Lung microvascular endothelial cell (primary cell): ENCODE measurements around the gene TREML4. TPM values are rescaled to one million over a fixed set of nuclear protein-coding genes. Genes with fewer than 3 reads are reported as not detected.
"Not testable (repeated sequence)": the region's sequence is repeated elsewhere in the genome, so short reads cannot be mapped to it uniquely, and the experiment has no call there.

Experiments
- DNase-seq, 2 donors: peaks; one replicate each; pipeline versions ENCODE4 v3.0.0 to v3.0.0-alpha.2; 2010; ENCODE audit warnings: low read depth in 2 of 2
- total RNA-seq: library from RNA; depleted of rRNA; stranded (reverse); fragments of >200 nt; gene quantifications from 2 replicates; pipeline ENCODE4 v1.2.1, GENCODE V29; 2014

Gene TREML4
- total RNA-seq, 1 donor from 2014 or later: not detected

GRCh38 chr6:41204156-41204555 lies 24.0 kb upstream of the TREML4 start:
- no peak for DNase-seq

GRCh38 chr6:41208439-41209106 lies 19.6 kb upstream of the TREML4 start:
- no peak for DNase-seq

GRCh38 chr6:41209547-41210320 lies 18.4 kb upstream of the TREML4 start:
- DNase-seq: no peak

- DNase-seq: no peak
Measured at GRCh38 chr6:41214559-41215238, 13.4 kb upstream of the TREML4 start.

- DNase-seq: no peak
Measured at GRCh38 chr6:41215777-41216176, 12.4 kb upstream of the TREML4 start.

- no peak for DNase-seq
Measured at GRCh38 chr6:41216616-41217015, 11.5 kb upstream of the TREML4 start.

GRCh38 chr6:41222045-41222444 lies 6.1 kb upstream of the TREML4 start:
- no peak for DNase-seq

GRCh38 chr6:41222513-41222912 lies 5.6 kb upstream of the TREML4 start:
- no peak for DNase-seq

GRCh38 chr6:41224800-41225199 lies 3.3 kb upstream of the TREML4 start:
- DNase-seq: no peak

- DNase-seq: no peak
Measured at GRCh38 chr6:41226752-41227151, 1.4 kb upstream of the TREML4 start.

- DNase-seq: no peak
Measured at GRCh38 chr6:41228616-41229015, 467 bp downstream of the TREML4 start.

- no peak for DNase-seq
Measured at GRCh38 chr6:41229721-41230120, 1.6 kb downstream of the TREML4 start.

- no peak for DNase-seq
Measured at GRCh38 chr6:41231246-41231645, 3.1 kb downstream of the TREML4 start.

- no peak for DNase-seq
Measured at GRCh38 chr6:41232667-41233066, 4.5 kb downstream of the TREML4 start.

- no peak for DNase-seq
Measured at GRCh38 chr6:41236276-41236675, 8.1 kb downstream of the TREML4 start.

- DNase-seq: no peak
Measured at GRCh38 chr6:41237128-41237527, 9.0 kb downstream of the TREML4 start.

GRCh38 chr6:41239467-41240159 lies 11.5 kb downstream of the TREML4 start:
- no peak for DNase-seq

GRCh38 chr6:41246529-41246928 lies 18.4 kb downstream of the TREML4 start:
- not testable (repeated sequence) for DNase-seq

GRCh38 chr6:41247288-41247865 lies 19.2 kb downstream of the TREML4 start:
- DNase-seq: no peak

- DNase-seq: no peak
Measured at GRCh38 chr6:41247882-41248705, 19.9 kb downstream of the TREML4 start.
